ENCODE data around the gene GABARAP. TPM values are rescaled to one million over a fixed set of nuclear protein-coding genes. Genes with fewer than 3 reads are reported as not detected.

The GABARAP gene
- total and polyA plus RNA-seq, 2 of the 8 experiments (the other 6 are each of a cell fraction or from before 2014, with no cell fraction given) = 252 to 581 TPM

GRCh38 chr17:7279448-7279847 lies 37.2 kb upstream of the GABARAP start (continued):
- TF ChIP-seq CTCF (IDR thresholded peaks at IDR 0.05; ENCODE audit: control extremely low read depth in 1 of 3, insufficient read depth in 1 of 3, low read depth in 1 of 3, low read length in 3 of 3) (no peak), CHD7 (IDR thresholded peaks at IDR 0.05; ENCODE audit: insufficient replicate concordance, low read length) (no peak), CHD2 (IDR thresholded peaks at IDR 0.05; ENCODE audit: low read length) (no peak), ASH2L (IDR thresholded peaks at IDR 0.05; ENCODE audit: low read length) (no peak), CEBPB (IDR thresholded peaks at IDR 0.05; ENCODE audit: low read depth, low read length) (no peak), TBP (IDR thresholded peaks at IDR 0.05; ENCODE audit: low read depth, low read length) (no peak), TEAD4 (IDR thresholded peaks at IDR 0.05; ENCODE audit: low read depth, low read length) (no peak)
